Measurements from ENCODE around the gene VMP1.
"Not testable (repeated sequence)": the region's sequence is repeated elsewhere in the genome, so short reads cannot be mapped to it uniquely, and the experiment has no call there.

Gene VMP1

DNA sequence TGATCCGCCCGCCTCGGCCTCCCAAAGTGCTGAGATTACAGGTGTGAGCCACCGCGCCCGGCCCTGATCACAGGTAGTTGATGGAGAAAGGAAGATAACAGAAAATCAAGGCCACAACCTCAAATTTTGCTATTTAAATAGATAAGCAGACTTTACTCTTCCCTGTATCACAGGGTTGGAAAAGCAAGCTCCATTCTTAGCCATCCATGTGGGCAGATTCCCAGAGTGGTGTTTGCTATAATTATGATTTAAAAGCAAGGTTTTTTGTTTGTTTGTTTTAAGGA, 140.9 kb downstream of the VMP1 start:
- H3K27ac ChIP-seq (replicated peaks), result peak overlapping the region; percentile 71
- TF ChIP-seq REST (IDR thresholded peaks at IDR 0.05; ENCODE audit: insufficient replicate concordance, low read depth) (no peak), SPI1 (IDR thresholded peaks at IDR 0.05; ENCODE audit: borderline replicate concordance, low read depth) (no peak), GABPA (IDR thresholded peaks at IDR 0.05; ENCODE audit: low read depth) (no peak), CTCF (IDR thresholded peaks at IDR 0.05; ENCODE audit: insufficient read depth, low read length) (no peak), POLR2AphosphoS5 (IDR thresholded peaks at IDR 0.05; ENCODE audit: low read depth) (no peak)
- no peaks in the 10 kb centered on the region for H3K27me3 ChIP-seq (ENCODE audit: insufficient read depth, poor library complexity, severe bottlenecking)
- H3K4me3 ChIP-seq (replicated peaks; ENCODE audit: insufficient read depth, low read length), result no peak overlapping the region
- no peak for DNase-seq (ENCODE audit: low read depth in 1 of 2, low spot score in 1 of 2)

GRCh38 chr17:59848778-59849177, 141.3 kb downstream of the VMP1 start:
- peak overlapping the region; percentile 71 for H3K27ac ChIP-seq (replicated peaks)
- 0 out of 2 replicates have a peak, but pooled peaks have one; percentile 20 for TF ChIP-seq POLR2AphosphoS5 (IDR thresholded peaks at IDR 0.05; ENCODE audit: low read depth)
- 0 out of 2 replicates have a peak, but pooled peaks have one; percentile 8 for TF ChIP-seq GABPA (IDR thresholded peaks at IDR 0.05; ENCODE audit: low read depth)
- no peak for TF ChIP-seq REST (IDR thresholded peaks at IDR 0.05; ENCODE audit: insufficient replicate concordance, low read depth)
- DNase-seq (ENCODE audit: low read depth in 1 of 2, low spot score in 1 of 2), result peak in 1 of 2 experiments; percentile 95
- H3K27me3 ChIP-seq (ENCODE audit: insufficient read depth, poor library complexity, severe bottlenecking), result no peaks in the 10 kb centered on the region
- H3K4me3 ChIP-seq (replicated peaks; ENCODE audit: insufficient read depth, low read length), result no peak overlapping the region

DNA sequence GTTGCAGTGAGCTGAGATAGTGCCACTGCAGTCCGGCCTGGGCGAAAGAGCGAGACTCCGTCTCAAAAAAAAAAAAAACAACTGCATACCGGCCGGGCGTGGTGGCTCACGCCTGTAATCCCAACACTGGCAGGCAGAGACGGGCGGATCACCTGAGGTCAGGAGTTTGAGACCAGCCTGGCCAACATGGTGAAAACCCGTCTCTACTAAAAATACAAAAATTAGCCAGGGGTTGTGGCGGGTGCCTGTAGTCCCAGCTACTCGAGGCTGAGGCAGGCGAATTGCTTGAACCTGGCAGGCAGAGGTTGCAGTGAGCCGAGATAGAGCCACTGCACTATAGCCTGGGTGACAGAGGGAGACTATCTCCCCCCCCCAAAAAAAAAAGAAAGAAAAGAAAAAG, 142.9 kb downstream of the VMP1 start:
- H3K4me3 ChIP-seq (replicated peaks; ENCODE audit: insufficient read depth, low read length); H3K27me3 ChIP-seq (ENCODE audit: insufficient read depth, poor library complexity, severe bottlenecking); H3K27ac ChIP-seq (replicated peaks); DNase-seq (ENCODE audit: low read depth in 1 of 2, low spot score in 1 of 2): not testable (repeated sequence)

- Histone ChIP-seq H3K27me3 (ENCODE audit: insufficient read depth, poor library complexity, severe bottlenecking) (no peaks in the 10 kb centered on the region), H3K4me3 (replicated peaks; ENCODE audit: insufficient read depth, low read length) (no peak overlapping the region), H3K27ac (replicated peaks) (no peak overlapping the region)
- no peak for DNase-seq (ENCODE audit: low read depth in 1 of 2, low spot score in 1 of 2)
- TF ChIP-seq GABPA (IDR thresholded peaks at IDR 0.05; ENCODE audit: low read depth), result no peak
Observed at GRCh38 chr17:59851439-59852375, 144.3 kb downstream of the VMP1 start.

DNA sequence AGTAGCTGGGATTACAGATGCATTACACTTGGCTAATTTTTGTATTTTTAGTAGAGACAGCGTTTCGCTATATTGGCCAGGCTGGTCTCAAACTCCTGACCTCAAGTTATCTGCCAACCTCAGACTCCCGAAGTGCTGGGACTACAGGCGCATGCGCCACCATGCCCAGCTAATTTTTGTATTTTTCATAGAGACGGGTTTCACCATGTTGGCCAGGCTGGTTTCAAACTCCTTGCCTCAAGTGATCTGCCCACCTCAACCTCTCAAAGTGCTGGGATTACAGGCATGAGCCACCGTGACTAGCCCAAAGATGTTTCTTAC, 145.4 kb downstream of the VMP1 start:
- not testable (repeated sequence) for H3K4me3 ChIP-seq (replicated peaks; ENCODE audit: insufficient read depth, low read length); H3K27ac ChIP-seq (replicated peaks); DNase-seq (ENCODE audit: low read depth in 1 of 2, low spot score in 1 of 2); H3K27me3 ChIP-seq (ENCODE audit: insufficient read depth, poor library complexity, severe bottlenecking)
